PC-9 (cell line): ENCODE measurements around the gene EFHC1. TPM values are rescaled to one million over a fixed set of nuclear protein-coding genes. Genes with fewer than 3 reads are reported as not detected.

Source experiments
- BruUV-seq: library from RNA; stranded (reverse); fragments of 400-500 nt; replicated peaks from 2 replicates; lab custom pipeline; 2021; lab: Mats Ljungman, UMichigan
- CTCF ChIA-PET: fragments of 300-600 bp; sonication (Branson Sonifier 250); formaldehyde crosslinking; loops from one replicate; lab custom pipeline; 2022; ENCODE audit warnings: antibody characterized with exemption; lab: Charles Lee
- POLR2A ChIA-PET: fragments of 300-600 bp; sonication (Branson Sonifier 250); formaldehyde crosslinking; loops from one replicate; lab custom pipeline; 2022; ENCODE audit warnings: antibody characterized with exemption; ENCODE audit not compliant: unreplicated experiment; lab: Charles Lee
- DNase-seq, 2 experiments: peaks; one replicate each; pipeline versions ENCODE4 v3.0.0 to v3.0.0-alpha.2; 2015 to 2022; ENCODE audit warnings: mixed read lengths in 1 of 2
- H2AFZ ChIP-seq: fragments of 200-600 bp; sonication (generic); 2 replicates; pipeline ENCODE4 v1.8.1; 2017; ENCODE audit warnings: antibody characterized with exemption
- H3F3A ChIP-seq: fragments of 200-600 bp; sonication (generic); 2 replicates; pipeline ENCODE4 v1.8.1; 2017; ENCODE audit warnings: antibody characterized with exemption, mild to moderate bottlenecking, low read depth; ENCODE audit not compliant: insufficient read depth
- H3K27ac ChIP-seq: fragments of 200-600 bp; sonication (generic); 2 replicates; pipeline ENCODE4 v1.6.1; 2016; ENCODE audit warnings: mixed run types
- H3K27me3 ChIP-seq: fragments of 200-600 bp; sonication (generic); 2 replicates; pipeline ENCODE4 v1.6.1; 2016; ENCODE audit warnings: low read depth, mixed run types; ENCODE audit not compliant: insufficient read depth
- H3K36me3 ChIP-seq: fragments of 200-600 bp; sonication (generic); 2 replicates; pipeline ENCODE4 v1.6.1; 2016; ENCODE audit warnings: low read depth, mixed run types
- H3K4me1 ChIP-seq: fragments of 200-600 bp; sonication (generic); replicated peaks from 2 replicates; pipeline ENCODE4 v1.6.1; 2016; ENCODE audit warnings: mixed run types; ENCODE audit not compliant: insufficient read depth
- H3K4me2 ChIP-seq: fragments of 200-600 bp; sonication (generic); 2 replicates; pipeline ENCODE4 v1.6.1; 2017; ENCODE audit warnings: mixed run types
- H3K4me3 ChIP-seq: fragments of 200-600 bp; sonication (generic); 2 replicates; pipeline ENCODE4 v1.6.1; 2016; ENCODE audit warnings: mixed run types
- H3K79me2 ChIP-seq: fragments of 200-600 bp; sonication (generic); 2 replicates; pipeline ENCODE4 v1.6.1; 2017; ENCODE audit warnings: low read depth, mixed run types
- H3K9me2 ChIP-seq: fragments of 200-600 bp; sonication (generic); 2 replicates; pipeline ENCODE4 v1.8.1; 2017; ENCODE audit warnings: mild to moderate bottlenecking; ENCODE audit not compliant: insufficient read depth
- H3K9me3 ChIP-seq: fragments of 200-600 bp; sonication (generic); 2 replicates; pipeline ENCODE4 v1.8.1; 2016; ENCODE audit warnings: low read depth; ENCODE audit not compliant: insufficient read depth
- H4K20me1 ChIP-seq: fragments of 200-600 bp; sonication (generic); 2 replicates; pipeline ENCODE4 v1.8.1; 2017; ENCODE audit not compliant: insufficient read depth
- CTCF ChIP-seq: fragments of 200-600 bp; sonication (generic); conservative IDR thresholded peaks from 2 replicates; pipeline ENCODE4 v1.6.1; 2017; ENCODE audit warnings: mixed run types, antibody characterized with exemption, mild to moderate bottlenecking, moderate library complexity
- EZH2 ChIP-seq: fragments of 200-600 bp; sonication (generic); IDR thresholded peaks from 2 replicates; pipeline ENCODE4 v1.8.0; 2017; ENCODE audit warnings: antibody characterized with exemption, low read depth
- intact Hi-C: fragments of 100-400 bp; cut with micrococcal nuclease; formaldehyde crosslinking; loops from one replicate; pipeline ENCODE4 v1.10.0; 2022; ENCODE audit not compliant: unreplicated experiment
- total RNA-seq: library from RNA; stranded (reverse); gene quantifications from 2 replicates; pipeline ENCODE4 v1.2.3, GENCODE V29; 2021

The EFHC1 gene
- total RNA-seq, 1 experiment from 2014 or later: 45.0 TPM

GRCh38 chr6:52533491-52533890 is 113.3 kb downstream of the EFHC1 start:
- Histone ChIP-seq H3K27me3 (no peaks in the 10 kb centered on the region), H3K9me3 (no peaks in the 10 kb centered on the region), H3K36me3 (no peaks in the 10 kb centered on the region), H3K9me2 (no peaks in the 10 kb centered on the region), H3K27ac (no peak overlapping the region), H4K20me1 (no peaks in the 10 kb centered on the region), H3F3A (no peaks in the 10 kb centered on the region; the same call in 1 of the 2 replicates), H3K4me1 (no peaks in the 10 kb centered on the region), H3K79me2 (no peaks in the 10 kb centered on the region), H2AFZ (no peak overlapping the region), H3K4me2 (no peak overlapping the region), H3K4me3 (no peak overlapping the region)
- BruUV-seq: no TSS peak
- intact Hi-C loops: no loop called here
- no peak for DNase-seq
- ChIA-PET POLR2A (no interaction called here), CTCF (no interaction called here)
- no peak for TF ChIP-seq EZH2
- no peak for TF ChIP-seq CTCF

- ChIA-PET CTCF (no interaction called here), POLR2A (no interaction called here)
- H3K27me3 ChIP-seq: no peaks in the 10 kb centered on the region
- BruUV-seq: no TSS peak
- no peaks in the 10 kb centered on the region for H3K9me2 ChIP-seq
- no peaks in the 10 kb centered on the region for H3K79me2 ChIP-seq
- no peaks in the 10 kb centered on the region for H3K36me3 ChIP-seq
- no peaks in the 10 kb centered on the region for H3K9me3 ChIP-seq
- H3F3A ChIP-seq: no peaks in the 10 kb centered on the region; the same call in 1 of the 2 replicates
- H3K4me2 ChIP-seq: no peak overlapping the region
- H3K27ac ChIP-seq: no peak overlapping the region
- no peak for DNase-seq
- H2AFZ ChIP-seq: no peak overlapping the region
- TF ChIP-seq CTCF: no peak
- TF ChIP-seq EZH2: no peak
- intact Hi-C loops: no loop called here
- no peaks in the 10 kb centered on the region for H3K4me1 ChIP-seq
- no peak overlapping the region for H3K4me3 ChIP-seq
- no peaks in the 10 kb centered on the region for H4K20me1 ChIP-seq
These were observed 114.2 kb downstream of the EFHC1 start for GRCh38 chr6:52534363-52534762.

GRCh38 chr6:52534966-52535390 is 114.8 kb downstream of the EFHC1 start:
- no peak overlapping the region for H2AFZ ChIP-seq
- ChIA-PET POLR2A (no interaction called here), CTCF (no interaction called here)
- no peak overlapping the region for H3K4me3 ChIP-seq
- H3K79me2 ChIP-seq: no peaks in the 10 kb centered on the region
- no peaks in the 10 kb centered on the region for H3K27me3 ChIP-seq
- no peaks in the 10 kb centered on the region for H3K9me3 ChIP-seq
- H3F3A ChIP-seq: no peaks in the 10 kb centered on the region; the same call in 1 of the 2 replicates
- TF ChIP-seq CTCF: no peak
- TF ChIP-seq EZH2: no peak
- H3K36me3 ChIP-seq: no peaks in the 10 kb centered on the region
- no peak for DNase-seq
- no peaks in the 10 kb centered on the region for H4K20me1 ChIP-seq
- no peak overlapping the region for H3K4me2 ChIP-seq
- no peaks in the 10 kb centered on the region for H3K4me1 ChIP-seq
- intact Hi-C loops: no loop called here
- H3K9me2 ChIP-seq: no peaks in the 10 kb centered on the region
- no peak overlapping the region for H3K27ac ChIP-seq
- BruUV-seq: no TSS peak
